Brain pericyte (primary cell): ENCODE measurements around the gene RAB4A.

ENCODE experiments used
- DNase-seq: peaks from one replicate; pipeline ENCODE4 v3.0.0-alpha.2; 2012; ENCODE audit warnings: low read depth, low spot score

Gene RAB4A

GRCh38 chr1:229244091-229244490, 26.8 kb upstream of the RAB4A start:
- no peak for DNase-seq

- DNase-seq, result no peak
Observed at GRCh38 chr1:229247871-229248270, 23.0 kb upstream of the RAB4A start.

GRCh38 chr1:229248821-229249817, 21.8 kb upstream of the RAB4A start:
- DNase-seq, result no peak

- DNase-seq, result no peak
Observed at GRCh38 chr1:229249854-229250644, 20.9 kb upstream of the RAB4A start.

GRCh38 chr1:229251185-229251584, 19.7 kb upstream of the RAB4A start:
- DNase-seq, result no peak

GRCh38 chr1:229252228-229252984, 18.5 kb upstream of the RAB4A start:
- no peak for DNase-seq

- DNase-seq, result no peak
Observed at GRCh38 chr1:229253151-229253974, 17.5 kb upstream of the RAB4A start.

GRCh38 chr1:229254910-229255541, 15.9 kb upstream of the RAB4A start:
- no peak for DNase-seq

- DNase-seq, result no peak
Observed at GRCh38 chr1:229258031-229258756, 12.7 kb upstream of the RAB4A start.

GRCh38 chr1:229258757-229259060, 12.2 kb upstream of the RAB4A start:
- DNase-seq, result no peak

GRCh38 chr1:229260297-229260696, 10.6 kb upstream of the RAB4A start:
- no peak for DNase-seq

- DNase-seq, result no peak
Observed at GRCh38 chr1:229262239-229262638, 8.7 kb upstream of the RAB4A start.

- DNase-seq, result no peak
Observed at GRCh38 chr1:229263254-229263653, 7.7 kb upstream of the RAB4A start.

GRCh38 chr1:229264068-229264467, 6.8 kb upstream of the RAB4A start:
- no peak for DNase-seq

- DNase-seq, result no peak
Observed at GRCh38 chr1:229264487-229264886, 6.4 kb upstream of the RAB4A start.

GRCh38 chr1:229266274-229266673, 4.6 kb upstream of the RAB4A start:
- no peak for DNase-seq

- DNase-seq, result no peak
Observed at GRCh38 chr1:229266832-229267500, 3.9 kb upstream of the RAB4A start.

GRCh38 chr1:229268505-229268904, 2.4 kb upstream of the RAB4A start:
- no peak for DNase-seq

- DNase-seq, result no peak
Observed at GRCh38 chr1:229271448-229272159, 693 bp downstream of the RAB4A start.
